SK-N-MC (cell line): Measurements from ENCODE around the gene ERGIC1.

Experiments
- DNase-seq: peaks from one replicate; pipeline ENCODE4 v3.0.0-alpha.2; 2011; ENCODE audit warnings: low read depth, low spot score
- H3K27ac ChIP-seq: fragments of 200-600 bp; sonication (generic); 2 replicates; pipeline ENCODE4 v1.5.1; 2016; ENCODE audit warnings: mixed run types
- H3K36me3 ChIP-seq: fragments of 200-600 bp; sonication (generic); 2 replicates; pipeline ENCODE4 v1.6.1; 2017; ENCODE audit warnings: antibody characterized with exemption, low read length, mixed read lengths; ENCODE audit not compliant: insufficient read depth
- H3K4me3 ChIP-seq: fragments of 200-600 bp; sonication (generic); 2 replicates; pipeline ENCODE4 v1.5.1; 2016
- H3K9ac ChIP-seq: fragments of 200-600 bp; sonication (generic); 2 replicates; pipeline ENCODE4 v1.8.0; 2017; ENCODE audit warnings: mixed run types, mixed read lengths; ENCODE audit not compliant: insufficient read length
- H3K9me3 ChIP-seq: fragments of 200-600 bp; sonication (generic); 2 replicates; pipeline ENCODE4 v1.6.1; 2017; ENCODE audit warnings: low read depth, mild to moderate bottlenecking, antibody characterized with exemption, low read length, moderate library complexity, mixed read lengths
- EZH2 ChIP-seq: fragments of 200-600 bp; sonication (generic); IDR thresholded peaks from one replicate; pipeline ENCODE4 v1.6.1; 2017; ENCODE audit warnings: antibody characterized with exemption
- FOXP2 ChIP-seq: optimal IDR thresholded peaks from 2 replicates; pipeline ENCODE3; 2011; ENCODE audit warnings: mild to moderate bottlenecking, moderate library complexity; ENCODE audit not compliant: insufficient read depth; ENCODE audit errors: extremely low read length, control extremely low read depth
- POLR2AphosphoS5 ChIP-seq: IDR thresholded peaks from 2 replicates; pipeline ENCODE4 v1.6.1; 2012; ENCODE audit warnings: mild to moderate bottlenecking, low read depth, low read length, borderline replicate concordance

The ERGIC1 gene

DNA sequence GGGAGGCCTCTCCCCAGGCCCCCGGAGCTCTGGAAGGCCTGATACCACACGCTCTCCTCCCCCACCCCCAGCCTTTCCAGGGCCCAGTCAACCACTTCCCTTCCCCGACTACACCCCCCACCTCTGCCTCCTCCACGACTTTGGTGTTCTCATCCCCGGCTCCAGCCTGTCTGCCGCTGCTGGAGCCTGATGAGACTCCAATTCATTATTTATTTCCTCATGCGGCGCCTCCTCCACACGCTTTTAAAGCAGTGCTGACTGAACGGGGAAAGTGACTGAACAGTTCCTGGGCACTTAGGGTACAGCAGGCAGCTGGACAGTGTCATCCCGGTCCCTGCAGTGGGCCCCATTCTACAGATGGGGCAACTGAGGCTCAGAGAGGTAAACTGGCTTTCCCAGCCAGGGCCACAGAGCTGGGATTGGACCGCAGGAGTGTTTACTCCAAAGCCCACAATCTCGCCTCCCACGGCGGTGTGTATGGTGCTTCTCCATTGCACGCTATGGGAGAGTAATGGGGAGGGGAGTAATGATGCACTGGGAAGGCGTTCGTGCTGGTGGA, 109.3 kb downstream of the ERGIC1 start:
- Histone ChIP-seq H3K27ac (peak overlapping the region; percentile 98), H3K9ac (peak overlapping the region; percentile 61)
- DNase-seq: peak; percentile 90

DNA sequence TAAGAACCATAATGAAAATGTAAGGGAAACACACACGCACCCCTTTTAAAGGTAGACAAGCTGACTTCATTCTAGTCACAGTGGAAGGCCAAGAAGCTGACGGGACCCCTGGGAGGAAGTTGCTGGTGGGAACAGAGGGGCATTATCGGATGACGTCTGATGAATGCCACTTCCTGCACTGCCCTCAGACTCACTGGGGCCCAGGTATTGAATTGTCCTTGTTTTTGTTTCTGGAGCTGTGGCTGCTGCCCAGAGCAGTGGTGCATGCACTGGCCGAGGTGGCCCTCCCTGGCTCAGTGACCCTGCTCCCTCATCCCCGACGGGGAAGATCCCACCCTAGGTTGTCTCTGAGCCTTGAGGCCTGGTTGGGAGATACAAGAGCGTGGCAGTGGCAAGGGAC, 109.9 kb downstream of the ERGIC1 start:
- DNase-seq: no peak
- Histone ChIP-seq H3K4me3 (peak overlapping the region; percentile 70; the same call in 1 of the 2 replicates), H3K9me3 (no peaks in the 10 kb centered on the region), H3K36me3 (no peaks in the 10 kb centered on the region), H3K9ac (peak overlapping the region; percentile 61), H3K27ac (peak overlapping the region; percentile 98)
- no peak for TF ChIP-seq POLR2AphosphoS5
- no peak for TF ChIP-seq EZH2
- TF ChIP-seq FOXP2: no peak

More for the DNA sequence above, 109.3 kb downstream of the ERGIC1 start:
- H3K9me3 ChIP-seq: no peaks in the 10 kb centered on the region
- H3K36me3 ChIP-seq: no peaks in the 10 kb centered on the region; the same call in 1 of the 2 replicates
- peak overlapping the region; percentile 70 for H3K4me3 ChIP-seq
- peak; percentile 12 for TF ChIP-seq FOXP2
- TF ChIP-seq EZH2: no peak
- TF ChIP-seq POLR2AphosphoS5: peak; percentile 53

DNA sequence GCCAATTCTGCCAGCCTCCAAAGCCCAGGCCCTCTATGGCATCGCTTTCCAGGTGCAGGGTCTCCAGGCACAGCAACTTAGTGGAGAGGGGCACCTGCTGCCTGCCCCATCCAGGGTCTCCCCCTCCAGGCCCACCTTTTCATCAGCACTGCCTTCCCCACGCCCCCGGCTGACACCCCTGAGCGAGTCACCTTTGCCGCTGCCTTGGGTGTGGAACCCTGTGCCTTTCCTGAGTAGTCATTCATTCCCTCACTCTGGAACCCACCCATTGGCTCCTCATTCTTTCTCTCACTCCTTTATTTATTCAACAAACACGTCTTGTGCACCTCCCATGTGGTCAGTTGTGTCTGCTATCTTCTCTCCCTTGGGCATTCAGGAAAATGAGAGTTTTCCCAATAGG, 110.7 kb downstream of the ERGIC1 start:
- no peak for DNase-seq
- Histone ChIP-seq H3K4me3 (no peak overlapping the region), H3K36me3 (no peaks in the 10 kb centered on the region), H3K9ac (no peak overlapping the region), H3K27ac (no peak overlapping the region), H3K9me3 (no peaks in the 10 kb centered on the region)
- no peak for TF ChIP-seq EZH2
- no peak for TF ChIP-seq POLR2AphosphoS5
- TF ChIP-seq FOXP2: no peak

DNA sequence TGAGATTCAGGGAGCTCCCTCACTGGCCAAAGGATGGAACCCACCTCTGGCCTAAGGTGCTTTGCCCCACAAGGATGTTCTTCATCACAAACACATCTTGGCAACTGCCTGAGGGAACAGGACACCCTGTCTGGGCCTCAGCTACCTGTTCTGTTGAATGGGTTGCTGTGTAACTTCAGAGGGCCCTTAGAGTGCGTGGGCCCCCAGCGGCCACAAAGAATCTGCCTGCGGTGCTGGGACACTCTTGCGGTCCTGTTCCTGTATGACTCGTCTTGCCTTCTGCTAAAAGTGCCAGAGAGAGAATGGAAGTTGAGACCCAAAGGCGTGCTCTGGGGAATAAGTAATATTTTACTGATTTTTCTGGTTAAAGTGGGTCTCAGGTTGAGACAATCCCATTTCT, 111.1 kb downstream of the ERGIC1 start:
- Histone ChIP-seq H3K4me3 (no peak overlapping the region), H3K36me3 (no peaks in the 10 kb centered on the region), H3K9ac (no peak overlapping the region), H3K9me3 (no peaks in the 10 kb centered on the region), H3K27ac (no peak overlapping the region)
- TF ChIP-seq FOXP2: no peak
- no peak for TF ChIP-seq POLR2AphosphoS5
- TF ChIP-seq EZH2: no peak
- DNase-seq: no peak

DNA sequence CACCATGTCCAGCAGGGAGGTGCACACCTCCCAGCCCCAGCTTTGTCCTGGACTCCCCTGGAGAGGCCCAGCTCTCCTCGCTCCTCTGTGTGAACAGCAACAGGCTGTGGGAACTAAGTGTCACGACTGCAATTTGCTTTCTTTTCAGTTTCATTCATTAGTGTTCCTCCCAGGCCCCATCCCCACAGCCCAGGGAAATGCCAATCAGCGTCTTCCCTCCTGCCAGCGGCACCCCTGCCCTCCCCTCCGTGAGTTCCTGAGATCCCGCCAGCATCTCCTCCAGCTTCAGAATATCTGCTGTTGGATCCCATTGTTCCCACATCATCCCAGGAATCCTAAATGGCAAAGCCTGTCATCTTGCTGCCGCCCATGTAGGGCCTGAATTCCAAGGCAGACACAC, 112.1 kb downstream of the ERGIC1 start:
- Histone ChIP-seq H3K36me3 (no peaks in the 10 kb centered on the region), H3K27ac (no peak overlapping the region), H3K9me3 (no peaks in the 10 kb centered on the region), H3K9ac (no peak overlapping the region), H3K4me3 (no peak overlapping the region)
- DNase-seq: no peak
- TF ChIP-seq POLR2AphosphoS5: no peak
- TF ChIP-seq FOXP2: no peak
- no peak for TF ChIP-seq EZH2

DNA sequence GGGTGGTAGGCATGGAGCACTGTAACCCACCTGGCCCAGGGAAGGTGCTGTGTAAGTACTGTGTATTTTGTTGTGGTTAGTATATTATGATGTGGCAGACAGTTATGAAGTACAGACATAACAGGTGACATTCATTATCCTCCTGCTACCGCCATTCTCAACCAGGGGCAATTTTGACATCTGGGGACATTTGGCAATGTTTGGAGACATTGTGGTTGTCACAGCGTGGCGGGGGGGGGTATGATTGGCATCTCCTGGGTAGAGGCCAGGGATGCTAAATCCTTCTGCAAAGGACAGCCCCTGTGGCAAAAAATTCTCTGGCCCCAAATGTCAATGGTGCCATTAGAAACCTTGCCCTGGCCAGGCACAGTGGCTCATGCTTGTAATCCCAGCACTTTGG, 115.4 kb downstream of the ERGIC1 start:
- Histone ChIP-seq H3K9ac (no peak overlapping the region), H3K9me3 (no peaks in the 10 kb centered on the region), H3K4me3 (no peak overlapping the region), H3K27ac (no peak overlapping the region), H3K36me3 (no peaks in the 10 kb centered on the region)
- DNase-seq: no peak
- TF ChIP-seq FOXP2 (no peak), EZH2 (no peak), POLR2AphosphoS5 (no peak)

DNA sequence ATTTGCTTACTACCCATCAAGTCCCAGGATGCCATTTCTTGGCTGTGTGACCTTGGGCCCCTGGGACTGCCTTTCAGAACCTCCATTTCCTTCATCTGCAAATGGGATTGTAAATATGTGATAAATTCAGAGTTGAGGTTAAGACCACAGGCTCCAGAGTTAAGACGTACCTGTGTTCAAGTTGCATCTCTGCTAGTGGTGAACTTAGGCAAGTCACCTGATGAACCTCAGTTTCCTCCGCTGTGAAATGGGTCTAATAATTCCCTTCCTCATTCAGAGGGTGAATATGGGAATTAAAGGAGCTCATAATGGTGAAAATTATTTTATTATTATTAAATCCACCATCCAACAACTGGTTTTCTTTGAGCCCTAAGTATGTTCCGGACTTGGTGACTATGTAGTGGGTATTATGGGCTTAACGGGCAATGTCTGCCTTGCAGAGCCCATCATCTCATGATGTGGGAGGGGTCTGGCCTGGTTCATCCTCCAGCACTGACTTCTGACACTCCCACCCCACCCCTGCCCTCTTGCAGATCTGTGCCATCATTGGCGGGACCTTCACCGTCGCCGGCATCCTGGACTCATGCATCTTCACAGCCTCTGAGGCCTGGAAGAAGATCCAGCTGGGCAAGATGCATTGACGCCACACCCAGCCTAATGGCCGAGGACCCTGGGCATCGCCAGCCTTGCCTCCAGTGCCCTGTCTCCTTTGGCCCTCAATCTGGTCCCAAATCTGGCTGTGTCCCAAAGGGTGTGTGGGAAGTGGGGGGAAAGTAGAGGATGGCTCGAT, 116.3 kb downstream of the ERGIC1 start:
- no peak for TF ChIP-seq FOXP2
- no peak for TF ChIP-seq POLR2AphosphoS5
- TF ChIP-seq EZH2: no peak
- no peaks in the 10 kb centered on the region for H3K9me3 ChIP-seq
- no peak overlapping the region for H3K27ac ChIP-seq
- DNase-seq: no peak
- no peaks in the 10 kb centered on the region for H3K36me3 ChIP-seq
- no peak overlapping the region for H3K4me3 ChIP-seq
- no peak overlapping the region for H3K9ac ChIP-seq

DNA sequence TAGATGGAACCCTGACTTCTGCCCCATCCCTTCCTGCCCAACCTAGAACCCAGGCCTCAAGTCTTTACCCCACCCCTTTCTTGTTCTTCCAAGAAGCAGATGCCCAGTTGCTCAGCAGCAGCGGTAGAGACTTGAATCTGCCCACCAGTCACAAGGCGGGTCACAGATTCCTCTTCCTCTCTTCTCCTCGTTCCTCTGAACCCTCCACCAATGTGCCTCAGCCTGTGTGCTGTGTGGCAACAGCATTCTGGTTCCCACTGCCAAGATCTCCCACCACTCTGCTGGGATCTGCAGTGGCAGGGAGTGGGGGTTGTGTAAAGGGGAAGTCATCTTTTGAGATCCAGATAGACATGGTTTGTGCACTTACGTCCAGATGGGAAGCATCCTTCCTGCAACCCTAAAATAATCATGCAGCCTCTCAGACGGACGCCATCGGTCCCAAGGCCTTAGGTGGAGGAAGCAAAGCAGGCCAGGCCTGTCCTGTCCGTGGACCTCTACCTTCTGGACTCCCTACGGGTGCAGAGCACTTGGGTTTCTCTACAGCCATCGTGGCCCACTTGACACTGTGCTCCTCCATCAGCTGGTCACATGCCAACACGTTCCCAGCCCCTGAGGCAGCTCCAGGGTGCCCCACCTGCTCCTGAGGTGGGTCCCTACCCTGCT, 117.5 kb downstream of the ERGIC1 start:
- H3K4me3 ChIP-seq: no peak overlapping the region
- no peak for DNase-seq
- no peaks in the 10 kb centered on the region for H3K9me3 ChIP-seq
- TF ChIP-seq POLR2AphosphoS5 (no peak), EZH2 (no peak), FOXP2 (no peak)
- H3K27ac ChIP-seq: no peak overlapping the region
- H3K9ac ChIP-seq: no peak overlapping the region
- H3K36me3 ChIP-seq: no peaks in the 10 kb centered on the region
